ENCODE results near the gene KCNJ18. TPM values are rescaled to one million over a fixed set of nuclear protein-coding genes. Genes with fewer than 3 reads are reported as not detected.
"Not testable (repeated sequence)": the region's sequence is repeated elsewhere in the genome, so short reads cannot be mapped to it uniquely, and the experiment has no call there.

Gene KCNJ18
- total and polyA plus RNA-seq, 4 donors, result not detected

- not testable (repeated sequence) for H3K9me3 ChIP-seq (ENCODE audit: control insufficient read depth in 4 of 4, insufficient read depth in 3 of 4, low read length in 3 of 4); ATAC-seq (ENCODE audit: insufficient read depth, low FRiP score); H3K4me3 ChIP-seq; H3K27ac ChIP-seq (ENCODE audit: low read depth in 1 of 2, low read length in 1 of 2); H3K9ac ChIP-seq (ENCODE audit: insufficient read depth in 1 of 2, low read length in 2 of 2); H3K27me3 ChIP-seq (ENCODE audit: control insufficient read depth in 3 of 3, insufficient read depth in 3 of 3, low read length in 2 of 3); H3K36me3 ChIP-seq (ENCODE audit: control insufficient read depth in 4 of 4, insufficient read depth in 4 of 4, low read length in 4 of 4); H3K4me1 ChIP-seq (ENCODE audit: control insufficient read depth in 5 of 5, insufficient read depth in 5 of 5, low read length in 5 of 5); DNase-seq
- WGBS, 2 donors, result 79 to 82% methylated on average over 18 of the region's 18 CpGs
Observed at GRCh38 chr17:21683897-21684296, 8.4 kb upstream of the KCNJ18 start.

GRCh38 chr17:21684384-21684783 is 7.9 kb upstream of the KCNJ18 start:
- not testable (repeated sequence) for H3K36me3 ChIP-seq (ENCODE audit: control insufficient read depth in 4 of 4, insufficient read depth in 4 of 4, low read length in 4 of 4); H3K27me3 ChIP-seq (ENCODE audit: control insufficient read depth in 3 of 3, insufficient read depth in 3 of 3, low read length in 2 of 3); H3K9me3 ChIP-seq (ENCODE audit: control insufficient read depth in 4 of 4, insufficient read depth in 3 of 4, low read length in 3 of 4); DNase-seq; H3K4me3 ChIP-seq; H3K4me1 ChIP-seq (ENCODE audit: control insufficient read depth in 5 of 5, insufficient read depth in 5 of 5, low read length in 5 of 5); ATAC-seq (ENCODE audit: insufficient read depth, low FRiP score); H3K9ac ChIP-seq (ENCODE audit: insufficient read depth in 1 of 2, low read length in 2 of 2); H3K27ac ChIP-seq (ENCODE audit: low read depth in 1 of 2, low read length in 1 of 2)
- WGBS, 2 donors, result 93 to 94% methylated on average over 20 to 27 of the region's 33 CpGs

- DNase-seq; H3K9ac ChIP-seq (ENCODE audit: insufficient read depth in 1 of 2, low read length in 2 of 2); H3K27me3 ChIP-seq (ENCODE audit: control insufficient read depth in 3 of 3, insufficient read depth in 3 of 3, low read length in 2 of 3); H3K4me3 ChIP-seq; ATAC-seq (ENCODE audit: insufficient read depth, low FRiP score); H3K27ac ChIP-seq (ENCODE audit: low read depth in 1 of 2, low read length in 1 of 2); H3K4me1 ChIP-seq (ENCODE audit: control insufficient read depth in 5 of 5, insufficient read depth in 5 of 5, low read length in 5 of 5); H3K9me3 ChIP-seq (ENCODE audit: control insufficient read depth in 4 of 4, insufficient read depth in 3 of 4, low read length in 3 of 4); H3K36me3 ChIP-seq (ENCODE audit: control insufficient read depth in 4 of 4, insufficient read depth in 4 of 4, low read length in 4 of 4): not testable (repeated sequence)
- 82 to 84% methylated on average over 38 to 42 of the region's 42 CpGs for WGBS, 2 donors
Observed at GRCh38 chr17:21685061-21685795, 7.1 kb upstream of the KCNJ18 start.

GRCh38 chr17:21686165-21687015 is 5.9 kb upstream of the KCNJ18 start:
- 72 to 78% methylated on average over 23 of the region's 23 CpGs for WGBS, 2 donors
- no peak overlapping the region for H3K9ac ChIP-seq (ENCODE audit: insufficient read depth in 1 of 2, low read length in 2 of 2)
- H3K27ac ChIP-seq (ENCODE audit: low read depth in 1 of 2, low read length in 1 of 2), result no peak overlapping the region
- TF ChIP-seq CTCF (IDR thresholded peaks at IDR 0.05; ENCODE audit: control extremely low read depth, extremely low read depth), result no peak
- no peak for DNase-seq
- H3K4me1 ChIP-seq (ENCODE audit: control insufficient read depth in 5 of 5, insufficient read depth in 5 of 5, low read length in 5 of 5), result no peaks in the 10 kb centered on the region
- peaks cover 0 to 1% (median 0%) of the 10 kb centered on the region in 4 donors for H3K9me3 ChIP-seq (ENCODE audit: control insufficient read depth in 4 of 4, insufficient read depth in 3 of 4, low read length in 3 of 4)
- no peak for ATAC-seq (ENCODE audit: insufficient read depth, low FRiP score)
- H3K4me3 ChIP-seq, result no peak overlapping the region
- no peaks in the 10 kb centered on the region for H3K27me3 ChIP-seq (ENCODE audit: control insufficient read depth in 3 of 3, insufficient read depth in 3 of 3, low read length in 2 of 3)
- no peaks in the 10 kb centered on the region for H3K36me3 ChIP-seq (ENCODE audit: control insufficient read depth in 4 of 4, insufficient read depth in 4 of 4, low read length in 4 of 4)

Data from lung (tissue), 12 donors.